ENCODE results near the gene ADGRV1.

GRCh38 chr5:90529194-90529938, 29.2 kb upstream of the ADGRV1 start, which contains the start of gene LYSMD3:
- TF ChIP-seq FOXK2 (IDR thresholded peaks at IDR 0.05) (no peak), ZNF384 (IDR thresholded peaks at IDR 0.05) (no peak)
